Neural cell (in vitro differentiated cells): ENCODE data around the gene ARMCX1.

Experiments
- CTCF ChIP-seq: fragments of 450-650 bp; IDR thresholded peaks from 2 replicates; pipeline ENCODE4 v1.5.1; 2014; ENCODE audit warnings: antibody characterized with exemption, mild to moderate bottlenecking, moderate library complexity; ENCODE audit not compliant: poor library complexity, severe bottlenecking
- EP300 ChIP-seq: fragments of 450-650 bp; conservative IDR thresholded peaks from 2 replicates; pipeline ENCODE4 v1.6.1; 2014; ENCODE audit warnings: antibody characterized with exemption, mild to moderate bottlenecking, moderate library complexity; ENCODE audit not compliant: poor library complexity, severe bottlenecking
- EZH2 ChIP-seq: fragments of 200-600, 300-800 bp; shearing (Covaris generic), sonication (generic); IDR thresholded peaks from 2 replicates; pipeline ENCODE4 v1.6.1; 2014; ENCODE audit warnings: antibody characterized with exemption, low read length, borderline replicate concordance, mild to moderate bottlenecking; ENCODE audit not compliant: insufficient read depth, poor library complexity, severe bottlenecking
- POLR2AphosphoS5 ChIP-seq: IDR thresholded peaks from 2 replicates; pipeline ENCODE4 v1.6.1; 2012
- RAD21 ChIP-seq: fragments of 450-650 bp; conservative IDR thresholded peaks from 2 replicates; pipeline ENCODE4 v1.6.1; 2014; ENCODE audit warnings: antibody characterized with exemption, mild to moderate bottlenecking, moderate library complexity
- TAF1 ChIP-seq: IDR thresholded peaks from 2 replicates; pipeline ENCODE4 v1.6.1; 2012; ENCODE audit warnings: low read depth

DNA sequence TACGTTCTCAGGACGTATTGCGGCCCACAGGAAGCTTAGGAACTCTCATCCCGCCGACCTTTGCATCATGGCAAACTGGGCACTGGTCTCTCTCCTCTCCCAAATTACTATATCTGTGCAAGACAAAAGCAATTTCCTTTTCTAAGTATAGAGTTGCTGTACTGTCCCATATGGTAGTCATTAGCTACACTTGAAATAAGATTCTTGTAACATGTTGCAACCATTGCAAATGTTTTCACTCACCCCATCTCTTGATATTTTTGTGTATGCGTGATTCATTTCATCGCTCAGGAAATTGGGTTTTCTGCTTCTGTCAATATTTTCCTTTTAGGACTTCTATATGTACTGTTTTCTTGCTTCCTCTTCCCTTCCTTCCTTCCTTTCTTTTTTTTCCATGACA is 51.7 kb downstream of the ARMCX1 start:
- TF ChIP-seq CTCF: no peak
- no peak for TF ChIP-seq EZH2
- no peak for TF ChIP-seq EP300
- TF ChIP-seq RAD21: no peak
- TF ChIP-seq TAF1: no peak
- no peak for TF ChIP-seq POLR2AphosphoS5
